ENCODE results near the gene DUOX1. TPM values are rescaled to one million over a fixed set of nuclear protein-coding genes. Genes with fewer than 3 reads are reported as not detected.

The DUOX1 gene
- total and polyA plus RNA-seq, 9 of the 15 experiments (the other 6 are each of a cell fraction or from before 2014, with no cell fraction given) = 0.01 to 0.22 (median 0.01) TPM; not detected in 6

- TF ChIP-seq POLR2H (tag; IDR thresholded peaks at IDR 0.05; ENCODE audit: low read depth) (peak; percentile 100), CAMTA2 (CRISPR knock-in tag; conservative IDR thresholded peaks at IDR 0.05) (0 out of 2 replicates have a peak, but pooled peaks have one; percentile 47), BRD4 (IDR thresholded peaks at IDR 0.05) (peak; percentile 86; the same call in 1 of the 2 replicates), TAF9B (IDR thresholded peaks at IDR 0.05; ENCODE audit: partially characterized antibody) (peak; percentile 37), KAT2B (IDR thresholded peaks at IDR 0.05; ENCODE audit: low read depth, low read length) (peak; percentile 46), RREB1 (CRISPR knock-in tag; IDR thresholded peaks at IDR 0.05) (peak; percentile 94), ZNF766 (CRISPR knock-in tag; conservative IDR thresholded peaks at IDR 0.05) (0 out of 2 replicates have a peak, but pooled peaks have one; percentile 12), MEIS2 (IDR thresholded peaks at IDR 0.05; ENCODE audit: partially characterized antibody) (peak; percentile 45), TCF7L2 (IDR thresholded peaks at IDR 0.05; ENCODE audit: low read depth, low read length) (no peak), HIVEP1 (CRISPR knock-in tag; IDR thresholded peaks at IDR 0.05) (0 out of 2 replicates have a peak, but pooled peaks have one; percentile 31), ESRRB (CRISPR knock-in tag; IDR thresholded peaks at IDR 0.05; ENCODE audit: borderline replicate concordance) (no peak)
- TF ChIP-seq, protein P1, sequence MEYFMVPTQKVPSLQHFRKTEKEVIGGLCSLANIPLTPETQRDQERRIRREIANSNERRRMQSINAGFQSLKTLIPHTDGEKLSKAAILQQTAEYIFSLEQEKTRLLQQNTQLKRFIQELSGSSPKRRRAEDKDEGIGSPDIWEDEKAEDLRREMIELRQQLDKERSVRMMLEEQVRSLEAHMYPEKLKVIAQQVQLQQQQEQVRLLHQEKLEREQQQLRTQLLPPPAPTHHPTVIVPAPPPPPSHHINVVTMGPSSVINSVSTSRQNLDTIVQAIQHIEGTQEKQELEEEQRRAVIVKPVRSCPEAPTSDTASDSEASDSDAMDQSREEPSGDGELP (CRISPR knock-in tag; IDR thresholded peaks at IDR 0.05; ENCODE audit: borderline replicate concordance) = peak; percentile 76
- TF ChIP-seq, protein P2, sequence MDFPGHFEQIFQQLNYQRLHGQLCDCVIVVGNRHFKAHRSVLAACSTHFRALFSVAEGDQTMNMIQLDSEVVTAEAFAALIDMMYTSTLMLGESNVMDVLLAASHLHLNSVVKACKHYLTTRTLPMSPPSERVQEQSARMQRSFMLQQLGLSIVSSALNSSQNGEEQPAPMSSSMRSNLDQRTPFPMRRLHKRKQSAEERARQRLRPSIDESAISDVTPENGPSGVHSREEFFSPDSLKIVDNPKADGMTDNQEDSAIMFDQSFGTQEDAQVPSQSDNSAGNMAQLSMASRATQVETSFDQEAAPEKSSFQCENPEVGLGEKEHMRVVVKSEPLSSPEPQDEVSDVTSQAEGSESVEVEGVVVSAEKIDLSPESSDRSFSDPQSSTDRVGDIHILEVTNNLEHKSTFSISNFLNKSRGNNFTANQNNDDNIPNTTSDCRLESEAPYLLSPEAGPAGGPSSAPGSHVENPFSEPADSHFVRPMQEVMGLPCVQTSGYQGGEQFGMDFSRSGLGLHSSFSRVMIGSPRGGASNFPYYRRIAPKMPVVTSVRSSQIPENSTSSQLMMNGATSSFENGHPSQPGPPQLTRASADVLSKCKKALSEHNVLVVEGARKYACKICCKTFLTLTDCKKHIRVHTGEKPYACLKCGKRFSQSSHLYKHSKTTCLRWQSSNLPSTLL (IDR thresholded peaks at IDR 0.05) = peak; percentile 80; the same call in 1 of the 2 replicates
- TF ChIP-seq, protein P3, sequence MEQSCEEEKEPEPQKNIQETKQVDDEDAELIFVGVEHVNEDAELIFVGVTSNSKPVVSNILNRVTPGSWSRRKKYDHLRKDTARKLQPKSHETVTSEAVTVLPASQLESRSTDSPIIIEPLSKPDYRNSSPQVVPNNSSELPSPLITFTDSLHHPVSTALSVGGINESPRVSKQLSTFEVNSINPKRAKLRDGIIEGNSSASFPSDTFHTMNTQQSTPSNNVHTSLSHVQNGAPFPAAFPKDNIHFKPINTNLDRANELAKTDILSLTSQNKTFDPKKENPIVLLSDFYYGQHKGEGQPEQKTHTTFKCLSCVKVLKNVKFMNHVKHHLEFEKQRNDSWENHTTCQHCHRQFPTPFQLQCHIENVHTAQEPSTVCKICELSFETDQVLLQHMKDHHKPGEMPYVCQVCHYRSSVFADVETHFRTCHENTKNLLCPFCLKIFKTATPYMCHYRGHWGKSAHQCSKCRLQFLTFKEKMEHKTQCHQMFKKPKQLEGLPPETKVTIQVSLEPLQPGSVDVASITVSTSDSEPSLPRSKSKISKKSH (CRISPR knock-in tag; IDR thresholded peaks at IDR 0.05) = no peak
- TF ChIP-seq, protein P4, sequence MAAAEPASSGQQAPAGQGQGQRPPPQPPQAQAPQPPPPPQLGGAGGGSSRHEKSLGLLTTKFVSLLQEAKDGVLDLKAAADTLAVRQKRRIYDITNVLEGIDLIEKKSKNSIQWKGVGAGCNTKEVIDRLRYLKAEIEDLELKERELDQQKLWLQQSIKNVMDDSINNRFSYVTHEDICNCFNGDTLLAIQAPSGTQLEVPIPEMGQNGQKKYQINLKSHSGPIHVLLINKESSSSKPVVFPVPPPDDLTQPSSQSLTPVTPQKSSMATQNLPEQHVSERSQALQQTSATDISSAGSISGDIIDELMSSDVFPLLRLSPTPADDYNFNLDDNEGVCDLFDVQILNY (CRISPR knock-in tag; IDR thresholded peaks at IDR 0.05) = peak; percentile 41; the same call in 1 of the 2 replicates
Observed at GRCh38 chr15:45198337-45199135, 68.7 kb downstream of the DUOX1 start (continued).
